ENCODE measurements around the gene CTSO.

DNA sequence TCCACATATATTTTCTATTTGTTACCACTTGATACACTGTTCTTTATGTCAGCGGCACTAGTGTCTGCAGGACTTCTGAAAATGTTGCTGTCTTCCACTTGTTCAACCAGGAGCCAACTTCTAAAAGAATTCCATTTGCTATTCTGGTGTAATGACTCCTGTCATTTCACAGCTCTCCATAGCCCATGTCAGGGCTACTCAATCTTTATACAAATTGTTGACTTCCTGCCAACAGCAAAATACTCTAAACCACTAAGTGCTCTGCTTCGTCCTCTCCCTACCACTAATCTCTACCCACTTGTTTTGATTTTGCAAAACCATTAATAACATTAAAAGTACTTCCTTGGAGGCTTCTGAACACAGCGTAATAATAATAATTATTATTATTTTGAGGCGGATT, 7.2 kb downstream of the CTSO start:
- TF ChIP-seq, protein P1, sequence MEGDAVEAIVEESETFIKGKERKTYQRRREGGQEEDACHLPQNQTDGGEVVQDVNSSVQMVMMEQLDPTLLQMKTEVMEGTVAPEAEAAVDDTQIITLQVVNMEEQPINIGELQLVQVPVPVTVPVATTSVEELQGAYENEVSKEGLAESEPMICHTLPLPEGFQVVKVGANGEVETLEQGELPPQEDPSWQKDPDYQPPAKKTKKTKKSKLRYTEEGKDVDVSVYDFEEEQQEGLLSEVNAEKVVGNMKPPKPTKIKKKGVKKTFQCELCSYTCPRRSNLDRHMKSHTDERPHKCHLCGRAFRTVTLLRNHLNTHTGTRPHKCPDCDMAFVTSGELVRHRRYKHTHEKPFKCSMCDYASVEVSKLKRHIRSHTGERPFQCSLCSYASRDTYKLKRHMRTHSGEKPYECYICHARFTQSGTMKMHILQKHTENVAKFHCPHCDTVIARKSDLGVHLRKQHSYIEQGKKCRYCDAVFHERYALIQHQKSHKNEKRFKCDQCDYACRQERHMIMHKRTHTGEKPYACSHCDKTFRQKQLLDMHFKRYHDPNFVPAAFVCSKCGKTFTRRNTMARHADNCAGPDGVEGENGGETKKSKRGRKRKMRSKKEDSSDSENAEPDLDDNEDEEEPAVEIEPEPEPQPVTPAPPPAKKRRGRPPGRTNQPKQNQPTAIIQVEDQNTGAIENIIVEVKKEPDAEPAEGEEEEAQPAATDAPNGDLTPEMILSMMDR (IDR thresholded peaks at IDR 0.05; ENCODE audit: poor library complexity) = no peak
- no peak for TF ChIP-seq EZH2phosphoT487 (IDR thresholded peaks at IDR 0.05; ENCODE audit: low read depth, severe bottlenecking, unreplicated experiment)
- no peak for TF ChIP-seq EZH2 (IDR thresholded peaks at IDR 0.05; ENCODE audit: borderline replicate concordance)

All from hepatocyte (in vitro differentiated cells).